MM.1S (cell line): ENCODE results near the gene C16orf92.

Experiments used
- DNase-seq: peaks from one replicate; pipeline ENCODE4 v3.0.0-alpha.2; 2015
- H2AFZ ChIP-seq: fragments of 300-600 bp; sonication (generic); 2 replicates; pipeline ENCODE4 v1.6.0; 2016; ENCODE audit warnings: antibody characterized with exemption, low read length
- H3F3A ChIP-seq: fragments of 300-600 bp; sonication (generic); 2 replicates; pipeline ENCODE4 v1.6.1; 2016; ENCODE audit warnings: mild to moderate bottlenecking, antibody characterized with exemption, low read length, moderate library complexity, mixed read lengths; ENCODE audit not compliant: insufficient read depth
- H3K27ac ChIP-seq: fragments of 300-600 bp; sonication (generic); 2 replicates; pipeline ENCODE4 v1.5.1; 2016; ENCODE audit warnings: mild to moderate bottlenecking, low read length
- H3K27me3 ChIP-seq: fragments of 300-600 bp; sonication (generic); replicated peaks from 2 replicates; pipeline ENCODE4 v1.6.0; 2016; ENCODE audit warnings: low read length; ENCODE audit not compliant: insufficient read depth
- H3K36me3 ChIP-seq: fragments of 300-600 bp; sonication (generic); replicated peaks from 2 replicates; pipeline ENCODE4 v1.6.1; 2016; ENCODE audit warnings: mild to moderate bottlenecking, low read length, mixed read lengths; ENCODE audit not compliant: insufficient read depth
- H3K4me1 ChIP-seq: fragments of 300-600 bp; sonication (generic); 2 replicates; pipeline ENCODE4 v1.6.1; 2016; ENCODE audit warnings: low read length, mixed read lengths
- H3K4me2 ChIP-seq: fragments of 300-600 bp; sonication (generic); 2 replicates; pipeline ENCODE4 v1.6.0; 2016; ENCODE audit warnings: low read depth, low read length
- H3K4me3 ChIP-seq: fragments of 300-600 bp; sonication (generic); 2 replicates; pipeline ENCODE4 v1.5.1; 2016; ENCODE audit warnings: low read length, mixed read lengths
- H3K79me2 ChIP-seq: fragments of 300-600 bp; sonication (generic); 2 replicates; pipeline ENCODE4 v1.6.1; 2016; ENCODE audit warnings: mixed run types, low read length, mixed read lengths
- H3K9ac ChIP-seq: fragments of 300-600 bp; sonication (generic); 2 replicates; pipeline ENCODE4 v1.6.1; 2016; ENCODE audit warnings: low read length, mixed read lengths
- H3K9me2 ChIP-seq: fragments of 300-600 bp; sonication (generic); replicated peaks from 2 replicates; pipeline ENCODE4 v1.6.1; 2016; ENCODE audit warnings: mild to moderate bottlenecking, low read length, mixed read lengths; ENCODE audit not compliant: insufficient read depth
- H3K9me3 ChIP-seq: fragments of 300-600 bp; sonication (generic); replicated peaks from 2 replicates; pipeline ENCODE4 v1.6.1; 2016; ENCODE audit warnings: mild to moderate bottlenecking, low read length, mixed read lengths; ENCODE audit not compliant: insufficient read depth
- H4K20me1 ChIP-seq: fragments of 300-600 bp; sonication (generic); 2 replicates; pipeline ENCODE4 v1.6.1; 2016; ENCODE audit warnings: mild to moderate bottlenecking, low read length, moderate library complexity, mixed read lengths; ENCODE audit not compliant: insufficient read depth
- CTCF ChIP-seq: fragments of 300-600 bp; sonication (generic); IDR thresholded peaks from 2 replicates; pipeline ENCODE4 v1.5.1; 2016; ENCODE audit warnings: antibody characterized with exemption, low read length, mixed read lengths
- EZH2 ChIP-seq: fragments of 300-600 bp; sonication (generic); optimal IDR thresholded peaks from 2 replicates; pipeline ENCODE3; 2017; ENCODE audit warnings: low read depth, mild to moderate bottlenecking, antibody characterized with exemption, low read length, mixed read lengths
- EZH2phosphoT487 ChIP-seq: fragments of 300-600 bp; sonication (generic); IDR thresholded peaks from 2 replicates; pipeline ENCODE4 v1.6.1; 2018; ENCODE audit warnings: antibody characterized with exemption, low read length

The C16orf92 gene

GRCh38 chr16:30030841-30031413, 7.9 kb downstream of the C16orf92 start, which contains the start of gene TLCD3B:
TLCD3B (minus strand) TSS chr16:30031271; CDS start chr16:30030527, 744 bp downstream.
- Histone ChIP-seq H3K9me3 (no peaks in the 10 kb centered on the region), H3K4me3 (no peak within 1 kb of the TSS), H3K27me3 (peaks cover 67% of the 10 kb centered on the region), H3K27ac (no peak within 1 kb of the TSS), H3K9ac (no peak within 1 kb of the TSS), H3K4me1 (no peaks in the 10 kb centered on the region), H3K79me2 (no peaks in the 10 kb centered on the region), H3F3A (no peaks in the 10 kb centered on the region), H3K9me2 (no peaks in the 10 kb centered on the region), H2AFZ (no peak within 1 kb of the TSS), H3K4me2 (no peak within 1 kb of the TSS), H3K36me3 (no peaks in the 10 kb centered on the region), H4K20me1 (no peaks in the 10 kb centered on the region)
- no peak for DNase-seq
- TF ChIP-seq EZH2: no peak
- no peak for TF ChIP-seq CTCF
- no peak for TF ChIP-seq EZH2phosphoT487

DNA sequence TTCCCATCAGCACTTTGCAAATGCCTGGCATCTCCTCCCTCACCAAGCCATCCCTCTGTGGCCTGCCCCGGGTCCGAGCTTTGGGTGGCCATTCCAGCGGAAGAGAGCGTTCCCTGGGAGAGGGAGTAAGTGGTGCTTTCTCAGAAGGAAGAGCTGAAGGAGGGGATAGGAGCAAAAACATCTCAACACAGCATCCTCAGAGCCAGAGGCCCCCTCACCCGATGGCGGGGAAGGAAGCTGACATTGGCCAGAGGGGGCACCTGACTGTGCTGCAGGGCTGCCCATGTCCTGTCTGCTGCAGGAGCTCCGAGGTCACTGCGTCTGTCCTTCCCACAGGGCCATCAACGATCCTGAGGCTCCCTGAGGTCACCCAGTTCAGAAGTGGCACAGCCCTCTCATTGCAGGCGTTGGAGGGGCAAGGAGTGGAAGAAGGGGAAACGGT, 8.5 kb downstream of the C16orf92 start:
- Histone ChIP-seq H3K36me3 (no peaks in the 10 kb centered on the region), H3K4me1 (no peaks in the 10 kb centered on the region), H3K27me3 (peaks cover 62% of the 10 kb centered on the region), H3K9ac (no peak overlapping the region), H3K9me3 (no peaks in the 10 kb centered on the region), H3F3A (no peaks in the 10 kb centered on the region), H4K20me1 (no peaks in the 10 kb centered on the region), H3K9me2 (no peaks in the 10 kb centered on the region), H3K4me3 (no peak overlapping the region), H3K79me2 (no peaks in the 10 kb centered on the region), H3K4me2 (no peak overlapping the region), H2AFZ (no peak overlapping the region), H3K27ac (no peak overlapping the region)
- no peak for DNase-seq
- TF ChIP-seq EZH2phosphoT487 (no peak), EZH2 (no peak), CTCF (no peak)

- no peak overlapping the region for H3K4me3 ChIP-seq
Observed at GRCh38 chr16:30032083-30032819, 9.3 kb downstream of the C16orf92 start.

More at GRCh38 chr16:30032083-30032819, 9.3 kb downstream of the C16orf92 start:
- DNase-seq: peak; percentile 69
- Histone ChIP-seq H2AFZ (no peak overlapping the region), H3K4me1 (no peaks in the 10 kb centered on the region), H3K36me3 (no peaks in the 10 kb centered on the region), H3F3A (no peaks in the 10 kb centered on the region), H3K9me3 (no peaks in the 10 kb centered on the region), H3K9me2 (no peaks in the 10 kb centered on the region), H3K9ac (no peak overlapping the region), H4K20me1 (no peaks in the 10 kb centered on the region), H3K27me3 (peaks cover 54% of the 10 kb centered on the region), H3K4me2 (no peak overlapping the region), H3K79me2 (no peaks in the 10 kb centered on the region), H3K27ac (no peak overlapping the region)
- peak; percentile 87 for TF ChIP-seq CTCF
- TF ChIP-seq EZH2phosphoT487: no peak
- no peak for TF ChIP-seq EZH2
